C4-2B (cell line): ENCODE results near the gene RALB.

ENCODE experiments used
- ZFX ChIP-seq: fragments of 450-650 bp; IDR thresholded peaks from 2 replicates; pipeline ENCODE4 v1.6.1; 2017
- TF ChIP-seq, protein P1 (sequence below): fragments of 450-650 bp; conservative IDR thresholded peaks from 2 replicates; pipeline ENCODE4 v1.5.1; 2017; ENCODE audit warnings: mild to moderate bottlenecking

DNA sequence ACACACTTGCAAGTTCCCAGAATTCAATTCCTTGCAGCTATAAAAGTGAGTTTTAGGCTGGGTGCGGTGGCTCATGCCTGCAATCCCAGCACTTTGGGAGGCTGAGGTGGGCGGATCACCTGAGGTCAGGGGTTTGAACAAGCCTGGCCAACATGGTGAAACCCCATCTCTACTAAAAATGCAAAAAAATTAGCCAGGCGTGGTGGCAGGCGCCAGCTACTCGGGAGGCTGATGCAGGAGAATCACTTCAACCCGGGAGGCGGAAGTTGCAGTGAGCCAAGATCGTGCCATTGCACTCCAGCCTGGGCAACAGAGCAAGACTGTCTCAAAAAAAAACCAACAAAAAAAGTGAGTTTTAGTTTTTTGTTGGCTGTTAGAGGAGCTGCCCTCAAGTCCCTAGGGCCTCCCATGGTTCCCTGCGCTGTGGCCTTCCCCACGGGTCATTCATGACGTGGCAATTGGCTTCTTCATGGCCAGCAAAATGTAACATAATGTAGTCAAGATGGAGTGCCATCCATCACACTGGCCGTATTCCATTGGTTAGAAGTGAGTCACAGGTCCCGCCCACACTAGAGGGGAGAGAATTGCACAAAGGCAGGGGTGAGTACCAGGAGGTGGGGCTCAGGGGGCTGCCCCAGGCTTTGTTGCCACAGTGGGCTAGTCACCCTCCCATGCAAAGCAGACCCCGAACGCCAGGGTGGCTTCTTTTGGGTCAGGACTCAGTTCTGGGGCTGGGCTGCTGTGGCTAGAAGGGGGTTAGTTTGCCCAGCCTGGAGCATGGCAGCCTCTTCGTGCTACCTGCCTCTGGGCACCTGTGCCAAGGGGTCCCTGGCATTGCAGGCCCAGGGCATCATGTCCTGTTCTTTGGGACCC is 55.6 kb downstream of the RALB start:
- TF ChIP-seq, protein P1, sequence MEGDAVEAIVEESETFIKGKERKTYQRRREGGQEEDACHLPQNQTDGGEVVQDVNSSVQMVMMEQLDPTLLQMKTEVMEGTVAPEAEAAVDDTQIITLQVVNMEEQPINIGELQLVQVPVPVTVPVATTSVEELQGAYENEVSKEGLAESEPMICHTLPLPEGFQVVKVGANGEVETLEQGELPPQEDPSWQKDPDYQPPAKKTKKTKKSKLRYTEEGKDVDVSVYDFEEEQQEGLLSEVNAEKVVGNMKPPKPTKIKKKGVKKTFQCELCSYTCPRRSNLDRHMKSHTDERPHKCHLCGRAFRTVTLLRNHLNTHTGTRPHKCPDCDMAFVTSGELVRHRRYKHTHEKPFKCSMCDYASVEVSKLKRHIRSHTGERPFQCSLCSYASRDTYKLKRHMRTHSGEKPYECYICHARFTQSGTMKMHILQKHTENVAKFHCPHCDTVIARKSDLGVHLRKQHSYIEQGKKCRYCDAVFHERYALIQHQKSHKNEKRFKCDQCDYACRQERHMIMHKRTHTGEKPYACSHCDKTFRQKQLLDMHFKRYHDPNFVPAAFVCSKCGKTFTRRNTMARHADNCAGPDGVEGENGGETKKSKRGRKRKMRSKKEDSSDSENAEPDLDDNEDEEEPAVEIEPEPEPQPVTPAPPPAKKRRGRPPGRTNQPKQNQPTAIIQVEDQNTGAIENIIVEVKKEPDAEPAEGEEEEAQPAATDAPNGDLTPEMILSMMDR: no peak
- TF ChIP-seq ZFX: no peak
